HepG2 (cell line): ENCODE results near the gene ST6GALNAC6. TPM values are rescaled to one million over a fixed set of nuclear protein-coding genes. Genes with fewer than 3 reads are reported as not detected.

ENCODE experiments used
- AGO1 ChIP-seq: fragments of 200-400 bp; formaldehyde crosslinking; IDR thresholded peaks from 2 replicates; pipeline ENCODE4 v1.6.1; 2017; ENCODE audit warnings: mild to moderate bottlenecking, low read depth, low read length, moderate library complexity; ENCODE audit not compliant: poor library complexity, severe bottlenecking
- AGO2 ChIP-seq: fragments of 200-400 bp; formaldehyde crosslinking; optimal IDR thresholded peaks from 2 replicates; pipeline ENCODE3; 2017; ENCODE audit warnings: mild to moderate bottlenecking, low read depth, low read length, moderate library complexity
- CEBPZ ChIP-seq: IDR thresholded peaks from 2 replicates; pipeline ENCODE4 v1.6.1; 2012; ENCODE audit warnings: low read length, improper control_type of control experiment
- DR1 ChIP-seq: sonication (generic); formaldehyde crosslinking; IDR thresholded peaks from 2 replicates; pipeline ENCODE4 v1.8.0; 2021; ENCODE audit warnings: mild to moderate bottlenecking, missing genetic modification reagents, inconsistent platforms
- FOXC1 ChIP-seq: sonication (generic); formaldehyde crosslinking; IDR thresholded peaks from 2 replicates; pipeline ENCODE4 v1.8.0; 2022; ENCODE audit warnings: mild to moderate bottlenecking, missing genetic modification reagents, borderline replicate concordance
- GABPB1 ChIP-seq: IDR thresholded peaks from 2 replicates; pipeline ENCODE4 v1.6.1; 2016; ENCODE audit warnings: mild to moderate bottlenecking, missing genetic modification reagents, moderate library complexity, missing compliant biosample characterization
- HNF4G ChIP-seq, 2 experiments: sonication (generic) in 1 of 2; formaldehyde crosslinking in 1 of 2; IDR thresholded peaks; 2 replicates each; pipeline versions ENCODE4 v1.4.0 to v1.6.1; 2011 to 2020; ENCODE audit warnings: borderline replicate concordance in 2 of 2, low read depth in 2 of 2, mild to moderate bottlenecking in 2 of 2, low read length in 1 of 2, missing genetic modification reagents in 1 of 2, moderate library complexity in 1 of 2
- HOXA3 ChIP-seq: sonication (generic); formaldehyde crosslinking; IDR thresholded peaks from 2 replicates; pipeline ENCODE4 v1.5.0; 2020; ENCODE audit warnings: missing genetic modification reagents
- MEIS1 ChIP-seq: sonication (generic); formaldehyde crosslinking; IDR thresholded peaks from 2 replicates; pipeline ENCODE4 v1.9.0; 2021; ENCODE audit warnings: mild to moderate bottlenecking, missing genetic modification reagents, moderate library complexity, borderline replicate concordance
- MYPOP ChIP-seq: sonication (generic); formaldehyde crosslinking; IDR thresholded peaks from 2 replicates; pipeline ENCODE4 v1.8.1; 2023; ENCODE audit warnings: mild to moderate bottlenecking, moderate library complexity, missing genetic modification reagents
- PAWR ChIP-seq: sonication (generic); formaldehyde crosslinking; IDR thresholded peaks from 2 replicates; pipeline ENCODE4 v1.4.0; 2020; ENCODE audit warnings: missing genetic modification reagents, mild to moderate bottlenecking, borderline replicate concordance
- POGK ChIP-seq: sonication (generic); formaldehyde crosslinking; conservative IDR thresholded peaks from 2 replicates; pipeline ENCODE4 v1.8.0; 2022; ENCODE audit warnings: mild to moderate bottlenecking, moderate library complexity, missing genetic modification reagents
- SOX5 ChIP-seq: IDR thresholded peaks from 2 replicates; pipeline ENCODE4 v1.6.1; 2016; ENCODE audit warnings: borderline replicate concordance
- SP4 ChIP-seq: sonication (generic); formaldehyde crosslinking; IDR thresholded peaks from 2 replicates; pipeline ENCODE4 v1.8.1; 2023; ENCODE audit warnings: mild to moderate bottlenecking, missing genetic modification reagents
- TEAD3 ChIP-seq: optimal IDR thresholded peaks from 2 replicates; pipeline ENCODE3; 2016; ENCODE audit warnings: borderline replicate concordance
- ZBTB7B ChIP-seq: sonication (generic); formaldehyde crosslinking; IDR thresholded peaks from 2 replicates; pipeline ENCODE4 v1.4.0; 2020; ENCODE audit warnings: missing genetic modification reagents
- ZNF512 ChIP-seq: sonication (generic); formaldehyde crosslinking; IDR thresholded peaks from 2 replicates; pipeline ENCODE4 v1.4.0; 2020; ENCODE audit warnings: mild to moderate bottlenecking, missing genetic modification reagents
- ZNF556 ChIP-seq: sonication (generic); formaldehyde crosslinking; IDR thresholded peaks from 2 replicates; pipeline ENCODE4 v1.4.0; 2020; ENCODE audit warnings: mild to moderate bottlenecking, missing genetic modification reagents, borderline replicate concordance
- ZNF788 ChIP-seq: sonication (generic); formaldehyde crosslinking; IDR thresholded peaks from 2 replicates; pipeline ENCODE4 v1.5.0; 2020; ENCODE audit warnings: mild to moderate bottlenecking, missing genetic modification reagents, borderline replicate concordance
- ZSCAN25 ChIP-seq: sonication (generic); formaldehyde crosslinking; IDR thresholded peaks from 2 replicates; pipeline ENCODE4 v1.8.0; 2022; ENCODE audit warnings: mild to moderate bottlenecking, missing genetic modification reagents
- polyA plus RNA-seq, 8 experiments: library from polyadenylated mRNA; depleted of rRNA in 3 of 8; stranded (reverse) in 7 of 8; unstranded in 1 of 8; fragments of >200 nt; fragmentation: Illumina TruSeq in 4 of 8; extraction: Trizol in 4 of 8; gene quantifications; 2 replicates each; pipeline versions ENCODE4 v1.2.1 to v1.2.3, GENCODE V29; 2011 to 2016; ENCODE audit warnings: low read depth in 4 of 8, missing spikeins in 1 of 8, mixed read lengths in 1 of 8; ENCODE audit not compliant: insufficient read depth in 1 of 8
- total RNA-seq, 5 experiments: library from RNA; depleted of rRNA; stranded (reverse); fragments of >200 nt; fragmentation: Illumina TruSeq; extraction: Trizol; gene quantifications; 2 replicates each; pipeline ENCODE4 v1.2.3, GENCODE V29; 2016; ENCODE audit warnings: low read depth in 1 of 5

Gene ST6GALNAC6
- total and polyA plus RNA-seq, 2 of the 13 experiments (the other 11 are each of a cell fraction or from before 2014, with no cell fraction given): 18.5 to 65.4 TPM

GRCh38 chr9:127877566-127877998 lies 21.8 kb downstream of the ST6GALNAC6 start, which contains the start of gene AK1 (continued):
- TF ChIP-seq MYPOP (CRISPR knock-in tag): peak; percentile 54; the same call in 1 of the 2 replicates
- TF ChIP-seq AGO1: peak; percentile 68
- TF ChIP-seq POGK (CRISPR knock-in tag): 0 out of 2 replicates have a peak, but pooled peaks have one; percentile 45
- TF ChIP-seq HOXA3 (CRISPR knock-in tag): 0 out of 2 replicates have a peak, but pooled peaks have one; percentile 58
- TF ChIP-seq ZBTB7B (CRISPR knock-in tag): peak; percentile 24; the same call in 1 of the 2 replicates
- TF ChIP-seq ZNF788 (CRISPR knock-in tag): 0 out of 2 replicates have a peak, but pooled peaks have one; percentile 6
- TF ChIP-seq ZNF512 (CRISPR knock-in tag): 0 out of 2 replicates have a peak, but pooled peaks have one; percentile 27
- peak; percentile 78; the same call in 1 of the 2 replicates for TF ChIP-seq FOXC1 (CRISPR knock-in tag)
- no peak for TF ChIP-seq HNF4G (IDR thresholded peaks at IDR 0.05; ENCODE audit: borderline replicate concordance, low read depth, low read length)
- 0 out of 2 replicates have a peak, but pooled peaks have one; percentile 28 for TF ChIP-seq HNF4G (CRISPR knock-in tag; IDR thresholded peaks at IDR 0.05; ENCODE audit: borderline replicate concordance, low read depth)
- peak; percentile 26 for TF ChIP-seq TEAD3 (CRISPR knock-in tag)
- TF ChIP-seq GABPB1 (CRISPR knock-in tag): peak; percentile 63; the same call in 1 of the 2 replicates
- TF ChIP-seq ZNF556 (CRISPR knock-in tag): 0 out of 2 replicates have a peak, but pooled peaks have one; percentile 17
- TF ChIP-seq DR1 (CRISPR knock-in tag): peak; percentile 72
- TF ChIP-seq MEIS1 (CRISPR knock-in tag): peak; percentile 29; the same call in 1 of the 2 replicates
- TF ChIP-seq AGO2: peak; percentile 83
- no peak for TF ChIP-seq CEBPZ
- TF ChIP-seq ZSCAN25: peak; percentile 63; the same call in 1 of the 2 replicates
- 0 out of 2 replicates have a peak, but pooled peaks have one; percentile 13 for TF ChIP-seq SOX5 (CRISPR knock-in tag)
- 0 out of 2 replicates have a peak, but pooled peaks have one; percentile 46 for TF ChIP-seq PAWR
- TF ChIP-seq SP4 (CRISPR knock-in tag): no peak
